Activated T-helper 1 cell treated with Interleukin-2 at 50 U/mL for 16 hours (primary cell): ENCODE measurements around the gene DCDC2B.
"Not testable (repeated sequence)": the region's sequence is repeated elsewhere in the genome, so short reads cannot be mapped to it uniquely, and the experiment has no call there.

Experiments used
- DNase-seq: peaks from one replicate; pipeline ENCODE4 v3.0.0-alpha.2; 2020; ENCODE audit warnings: low read depth

DCDC2B gene

GRCh38 chr1:32256473-32257226, 47.8 kb downstream of the DCDC2B start:
- DNase-seq, result no peak

- no peak for DNase-seq
Measured at GRCh38 chr1:32257227-32257508, 48.3 kb downstream of the DCDC2B start.

- not testable (repeated sequence) for DNase-seq
Measured at GRCh38 chr1:32263236-32263593, 54.3 kb downstream of the DCDC2B start.

- DNase-seq, result no peak
Measured at GRCh38 chr1:32263744-32264143, 54.9 kb downstream of the DCDC2B start.
